HG03280 (cell line): ENCODE data around the gene UPK3BL2.
"Not testable (repeated sequence)": the region's sequence is repeated elsewhere in the genome, so short reads cannot be mapped to it uniquely, and the experiment has no call there.

ENCODE experiments used
- ATAC-seq: cut with Tn5 transposase; IDR thresholded peaks from one replicate; pipeline ENCODE4 v1.9.1; 2021; ENCODE audit warnings: mild to moderate bottlenecking, moderate library complexity; ENCODE audit not compliant: unreplicated experiment

UPK3BL2 gene

GRCh38 chr7:102543596-102543995 lies at the start of gene UPK3BL2:
TSS of gene UPK3BL2 (minus strand) at chr7:102543696. CDS start at chr7:102543636, 60 bp downstream.
- not testable (repeated sequence) for ATAC-seq

- peak; percentile 49 for ATAC-seq
Observed at GRCh38 chr7:102592477-102593019, 49.1 kb upstream of the UPK3BL2 start.

- ATAC-seq, result peak; percentile 41
Observed at GRCh38 chr7:102589857-102590256, 46.4 kb upstream of the UPK3BL2 start.

GRCh38 chr7:102583495-102583894 lies 40.0 kb upstream of the UPK3BL2 start:
- ATAC-seq, result not testable (repeated sequence)

- not testable (repeated sequence) for ATAC-seq
Observed at GRCh38 chr7:102581722-102582121, 38.2 kb upstream of the UPK3BL2 start.

GRCh38 chr7:102578486-102578885 lies 35.0 kb upstream of the UPK3BL2 start:
- not testable (repeated sequence) for ATAC-seq

- ATAC-seq, result not testable (repeated sequence)
Observed at GRCh38 chr7:102577315-102578240, 34.1 kb upstream of the UPK3BL2 start.

GRCh38 chr7:102576363-102576762 lies 32.9 kb upstream of the UPK3BL2 start:
- ATAC-seq, result not testable (repeated sequence)

GRCh38 chr7:102574607-102575006 lies 31.1 kb upstream of the UPK3BL2 start:
- not testable (repeated sequence) for ATAC-seq

- peak; percentile 94 for ATAC-seq
Observed at GRCh38 chr7:102572261-102573239, 29.1 kb upstream of the UPK3BL2 start, which contains the start of gene POLR2J3. TSS of gene POLR2J3 (minus strand) at chr7:102572583. CDS start at chr7:102572521, 62 bp downstream.

GRCh38 chr7:102568620-102569019 lies 25.1 kb upstream of the UPK3BL2 start:
- ATAC-seq, result not testable (repeated sequence)

- ATAC-seq, result not testable (repeated sequence)
Observed at GRCh38 chr7:102550808-102551422, 7.4 kb upstream of the UPK3BL2 start, which contains the start of gene SPDYE2. TSS of gene SPDYE2 (plus strand) at chr7:102551226. CDS start at chr7:102553256, 2,030 bp downstream.

- ATAC-seq, result peak; percentile 65
Observed at GRCh38 chr7:102546353-102546752, 2.9 kb upstream of the UPK3BL2 start.

GRCh38 chr7:102545288-102545687 lies 1.8 kb upstream of the UPK3BL2 start:
- ATAC-seq, result not testable (repeated sequence)

GRCh38 chr7:102544372-102544771 lies 876 bp upstream of the UPK3BL2 start:
- not testable (repeated sequence) for ATAC-seq

- not testable (repeated sequence) for ATAC-seq
Observed at GRCh38 chr7:102542771-102543170, 725 bp downstream of the UPK3BL2 start.

- not testable (repeated sequence) for ATAC-seq
Observed at GRCh38 chr7:102542083-102542482, 1.4 kb downstream of the UPK3BL2 start.

- ATAC-seq, result not testable (repeated sequence)
Observed at GRCh38 chr7:102540604-102541003, 2.9 kb downstream of the UPK3BL2 start.

- not testable (repeated sequence) for ATAC-seq
Observed at GRCh38 chr7:102535062-102535615, 8.4 kb downstream of the UPK3BL2 start.

GRCh38 chr7:102532127-102532526 lies 11.4 kb downstream of the UPK3BL2 start:
- not testable (repeated sequence) for ATAC-seq
